Kidney (tissue), 14 donors: ENCODE data around the gene ENTHD1. TPM values are rescaled to one million over a fixed set of nuclear protein-coding genes. Genes with fewer than 3 reads are reported as not detected.

Source experiments
- DNase-seq, 5 donors: peaks; one replicate each; pipeline ENCODE4 v3.0.0-alpha.2; 2013 to 2020
- FAIRE-seq: peaks from 2 replicates; lab custom pipeline; 2012; peaks lifted over from hg19 to GRCh38; lab: Jason Lieb, UNC
- H3K27ac ChIP-seq, 2 donors: one replicate each; pipeline ENCODE4 v1.7.0; 2013; ENCODE audit warnings: low read depth in 2 of 2, low read length in 2 of 2, inconsistent platforms in 1 of 2
- H3K27me3 ChIP-seq: one replicate; pipeline ENCODE4 v1.7.1; 2013; ENCODE audit warnings: low read length, inconsistent platforms; ENCODE audit not compliant: control insufficient read depth, insufficient read depth
- H3K36me3 ChIP-seq, 3 donors: one replicate each; pipeline versions ENCODE4 v1.7.0 to v1.7.1; 2013; ENCODE audit warnings: low read length in 3 of 3, control low read depth in 1 of 3, inconsistent platforms in 1 of 3; ENCODE audit not compliant: insufficient read depth in 3 of 3, control insufficient read depth in 2 of 3
- H3K4me1 ChIP-seq, 3 donors: one replicate each; pipeline versions ENCODE4 v1.7.0 to v1.7.1; 2013; ENCODE audit warnings: low read length in 3 of 3, inconsistent platforms in 1 of 3, low read depth in 1 of 3; ENCODE audit not compliant: control insufficient read depth in 2 of 3, insufficient read depth in 2 of 3
- H3K4me3 ChIP-seq, 3 donors: one replicate each; pipeline versions ENCODE4 v1.7.0 to v1.8.1; 2013; ENCODE audit warnings: low read length in 3 of 3, control low read depth in 1 of 3, inconsistent platforms in 1 of 3
- H3K9ac ChIP-seq, 3 donors: one replicate each; pipeline versions ENCODE4 v1.7.0 to v1.7.1; 2013; ENCODE audit warnings: low read length in 3 of 3, control low read depth in 1 of 3, inconsistent platforms in 1 of 3
- H3K9me3 ChIP-seq, 3 donors: one replicate each; pipeline versions ENCODE4 v1.7.0 to v1.7.1; 2013; ENCODE audit warnings: low read length in 3 of 3, control low read depth in 1 of 3, inconsistent platforms in 1 of 3; ENCODE audit not compliant: control insufficient read depth in 2 of 3, insufficient read depth in 1 of 3
- CTCF ChIP-seq: IDR thresholded peaks from 3 replicates; pipeline ENCODE4 v1.5.1; 2012; ENCODE audit warnings: mild to moderate bottlenecking, moderate library complexity, borderline replicate concordance; ENCODE audit not compliant: insufficient read depth; ENCODE audit errors: extremely low read depth
- intact Hi-C: fragments of 100-400 bp; cut with DNase I; formaldehyde crosslinking; loops from one replicate; pipeline ENCODE4 v1.11.1; 2022
- polyA plus RNA-seq: library from polyadenylated mRNA; stranded (reverse); fragments of 350-450 nt; fragmentation: Illumina TruSeq; extraction: RNeasy Lipid Tissue Mini Kit (QIAGEN cat#74804); gene quantifications from one replicate; pipeline ENCODE4 v1.2.3, GENCODE V29; 2014; ENCODE audit warnings: low read depth, low replicate concordance; ENCODE audit not compliant: insufficient read depth
- total RNA-seq: library from RNA; stranded (reverse); fragmentation: NEBNext Ultra II Directional; extraction: Animal tissue kit (Norgen Biotek cat#: 25700); gene quantifications from one replicate; pipeline ENCODE4 v1.2.1, GENCODE V29; 2021
- donor health status: control.
- donor health status: control.
- donor health status: control.
- donor health status: control.
- donor health status: control.
- donor health status: DM: yes; HTN: yes; CAD: no.
- donor health status: Normal renal cell carcinoma (clear cell type).

ENTHD1 gene
- total and polyA plus RNA-seq, 2 donors from 2014 or later: not detected

- no peak overlapping the region for H3K9ac ChIP-seq
- H3K27ac ChIP-seq: no peak overlapping the region
- DNase-seq (no peak), FAIRE-seq (no peak)
- H3K9me3 ChIP-seq: no peaks in the 10 kb centered on the region
- no peak for TF ChIP-seq CTCF
- H3K4me1 ChIP-seq: peaks cover 0 to 2% (median 0%) of the 10 kb centered on the region in 3 donors
- intact Hi-C loops: no loop called here
- H3K4me3 ChIP-seq: no peak overlapping the region
- H3K36me3 ChIP-seq: no peaks in the 10 kb centered on the region
- H3K27me3 ChIP-seq: no peaks in the 10 kb centered on the region
These were observed 17.5 kb upstream of the ENTHD1 start for GRCh38 chr22:39910876-39911613.

GRCh38 chr22:39908737-39909136 is 15.2 kb upstream of the ENTHD1 start:
- intact Hi-C loops: no loop called here
- FAIRE-seq: no peak
- no peaks in the 10 kb centered on the region for H3K9me3 ChIP-seq
- no peak overlapping the region for H3K4me3 ChIP-seq
- H3K27me3 ChIP-seq: no peaks in the 10 kb centered on the region
- peaks cover 0 to under 1% (median 0%) of the 10 kb centered on the region in 3 donors for H3K4me1 ChIP-seq
- H3K27ac ChIP-seq: no peak overlapping the region
- TF ChIP-seq CTCF: no peak
- DNase-seq: no peak
- H3K36me3 ChIP-seq: no peaks in the 10 kb centered on the region
- no peak overlapping the region for H3K9ac ChIP-seq

GRCh38 chr22:39908136-39908535 is 14.6 kb upstream of the ENTHD1 start:
- Histone ChIP-seq H3K27ac (no peak overlapping the region), H3K27me3 (no peaks in the 10 kb centered on the region), H3K4me3 (no peak overlapping the region), H3K4me1 (no peaks in the 10 kb centered on the region), H3K36me3 (no peaks in the 10 kb centered on the region), H3K9ac (no peak overlapping the region), H3K9me3 (no peaks in the 10 kb centered on the region)
- DNase-seq: no peak
- intact Hi-C loops: no loop called here
- no peak for TF ChIP-seq CTCF
- FAIRE-seq: no peak
